ENCODE results near the gene CLEC4M.
"Not testable (repeated sequence)": the region's sequence is repeated elsewhere in the genome, so short reads cannot be mapped to it uniquely, and the experiment has no call there.

CLEC4M gene

DNA sequence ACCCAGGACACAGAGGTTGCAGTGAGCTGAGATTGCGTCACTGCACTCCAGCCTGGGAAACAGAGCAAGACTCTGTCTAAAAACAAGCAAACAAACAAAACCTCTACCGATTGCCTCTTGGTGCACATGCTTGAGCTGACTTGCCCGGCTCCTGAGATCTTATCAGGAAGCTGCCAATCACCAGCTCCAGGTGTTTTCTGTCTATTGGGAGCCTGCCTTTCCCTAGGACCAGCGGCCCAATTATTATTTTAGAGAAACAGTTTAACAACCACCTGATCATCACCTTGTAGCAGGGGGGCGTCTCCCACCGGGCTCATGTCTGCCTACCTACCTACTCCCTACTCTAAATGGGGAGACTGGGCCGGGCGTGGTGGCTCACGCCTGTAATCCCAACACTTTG lies 10.8 kb downstream of the CLEC4M start:
- DNase-seq (ENCODE audit: low spot score) = no peak

DNA sequence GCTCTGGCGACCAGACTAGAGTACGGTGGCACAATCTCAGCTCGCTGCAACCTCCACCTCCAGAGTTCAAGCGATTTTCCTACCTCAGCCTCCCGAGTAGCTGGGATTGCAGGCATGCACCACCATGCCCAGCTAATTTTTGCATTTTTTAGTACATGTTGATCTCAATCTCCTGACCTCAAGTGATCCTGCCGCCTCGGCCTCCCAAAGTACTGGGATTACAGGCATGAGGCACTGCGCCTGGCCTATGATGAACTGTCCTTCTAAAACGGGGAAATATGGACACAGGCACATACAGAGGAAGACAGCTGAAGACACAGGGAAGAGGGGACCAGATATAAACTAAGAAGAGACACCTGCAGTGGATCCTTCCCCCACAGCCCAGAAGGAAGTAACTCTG lies 12.7 kb downstream of the CLEC4M start:
- no peak for DNase-seq (ENCODE audit: low spot score)

DNA sequence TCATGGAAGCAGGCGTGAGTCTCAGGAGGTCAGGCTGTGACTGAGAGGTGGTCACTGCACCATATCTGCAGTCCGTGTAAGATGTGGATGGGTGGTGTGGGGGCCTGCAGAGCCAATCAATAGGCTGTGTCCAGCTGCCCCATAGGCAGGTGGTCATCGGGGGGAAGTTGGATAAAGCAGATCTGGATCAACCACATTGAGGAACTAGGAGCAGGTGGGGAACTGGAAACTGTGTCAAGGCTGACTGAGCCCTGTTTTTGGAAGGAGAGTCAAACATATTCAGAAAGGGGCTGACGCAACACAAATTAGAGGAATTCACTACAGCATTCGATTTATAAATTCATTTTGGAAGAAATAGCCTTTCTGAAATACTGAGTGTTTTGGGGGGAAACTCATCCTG lies 15.0 kb downstream of the CLEC4M start:
- no peak for DNase-seq (ENCODE audit: low spot score)

DNA sequence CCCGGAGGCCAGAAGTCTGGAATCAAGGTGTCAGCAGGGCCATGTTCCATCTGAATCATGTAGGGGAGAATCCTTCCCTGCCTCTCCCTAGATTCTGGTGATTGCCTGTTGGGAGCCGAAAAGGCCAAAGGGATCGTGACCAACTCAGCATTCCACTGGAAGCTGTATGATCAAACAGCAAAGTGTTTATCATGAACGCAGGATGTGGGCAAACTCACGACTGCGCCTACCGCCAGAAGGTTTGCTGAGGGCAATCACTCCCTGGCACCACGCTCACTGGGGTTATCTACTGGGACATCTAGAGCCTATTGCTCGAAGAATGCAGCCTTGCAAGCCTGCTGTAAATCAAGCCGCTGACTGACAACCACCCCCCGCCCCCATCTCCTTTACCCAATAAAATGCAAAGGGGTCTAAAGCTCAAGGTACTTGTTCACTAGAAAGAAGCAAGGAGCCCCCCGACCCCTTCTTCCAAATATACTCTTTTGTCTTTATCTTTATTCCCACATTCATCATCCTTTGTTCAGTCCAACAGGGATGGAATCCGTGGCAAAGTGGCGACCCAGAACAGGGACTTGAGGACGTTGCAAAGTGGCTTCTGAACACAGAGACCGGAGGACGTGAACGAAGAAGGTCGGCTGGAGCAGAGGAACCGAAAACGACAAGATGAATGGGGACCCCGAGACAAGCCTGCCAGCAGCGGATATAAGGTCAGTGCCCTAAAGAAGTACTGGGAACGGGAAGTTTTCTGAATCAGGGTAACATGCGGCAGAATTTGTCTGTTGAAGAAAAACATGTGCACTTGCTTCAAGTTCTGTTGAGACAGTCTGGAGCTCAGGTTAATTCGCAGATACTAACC lies 16.8 kb downstream of the CLEC4M start:
- DNase-seq (ENCODE audit: low spot score) = no peak

DNA sequence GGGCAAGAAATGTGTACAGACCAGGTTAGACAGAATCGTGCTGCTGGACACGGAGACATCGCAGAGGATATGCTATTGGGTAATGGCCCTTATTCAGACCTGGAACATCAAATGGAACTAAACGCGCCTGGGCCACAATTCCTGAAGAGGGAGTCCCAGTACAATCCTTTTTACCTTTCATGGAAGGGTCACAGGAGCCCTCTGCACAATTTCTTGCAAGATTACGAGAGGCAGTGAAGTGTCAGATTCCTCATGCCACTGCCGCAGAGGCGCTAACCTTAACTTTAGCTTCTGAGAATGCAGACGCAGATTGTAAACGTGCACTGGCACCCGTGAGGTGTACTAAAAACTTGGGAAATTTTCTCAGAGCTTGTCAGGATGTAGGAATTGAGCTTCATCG lies 18.1 kb downstream of the CLEC4M start:
- no peak for DNase-seq (ENCODE audit: low spot score)

DNA sequence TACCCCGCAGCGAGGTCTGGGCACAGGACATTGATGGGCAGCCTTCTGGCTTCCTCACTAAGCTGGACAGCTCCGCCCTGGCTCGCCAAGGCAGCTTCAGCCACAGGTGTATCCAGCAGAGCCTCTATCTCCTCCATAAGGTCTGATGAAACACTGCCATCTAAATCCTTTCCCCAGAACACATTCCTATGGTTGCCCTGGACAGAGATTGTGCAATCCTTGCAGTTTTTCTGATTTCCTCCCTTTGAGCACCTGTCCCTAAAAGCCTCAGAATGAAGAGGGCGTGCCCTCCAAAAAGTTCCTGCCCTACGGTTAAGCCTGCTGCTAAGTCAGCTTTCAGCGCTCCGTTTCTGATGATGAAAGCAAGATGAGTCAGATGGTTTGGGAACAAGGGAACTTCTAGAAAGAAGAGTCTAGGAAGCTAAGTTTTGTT lies 21.0 kb downstream of the CLEC4M start:
- DNase-seq (ENCODE audit: low spot score) = no peak

DNA sequence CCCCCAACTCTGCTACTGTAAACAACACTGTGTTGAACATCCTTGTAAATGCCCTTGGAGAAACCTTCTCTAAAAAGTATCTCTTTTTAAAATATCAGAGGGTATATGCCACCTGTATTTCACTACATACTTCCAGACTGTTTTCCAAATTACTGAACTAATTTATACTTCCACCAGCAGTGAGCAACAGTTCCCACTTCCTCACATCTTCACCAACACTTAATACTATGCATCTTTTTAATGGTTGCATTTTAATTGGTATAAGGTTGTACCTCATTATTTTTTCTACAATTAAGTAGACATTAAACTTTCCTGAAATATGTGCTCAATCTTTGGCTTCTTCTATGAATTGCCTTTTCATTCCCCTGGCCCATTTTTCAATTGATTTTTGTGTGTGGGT lies 21.8 kb downstream of the CLEC4M start:
- DNase-seq (ENCODE audit: low spot score) = no peak

DNA sequence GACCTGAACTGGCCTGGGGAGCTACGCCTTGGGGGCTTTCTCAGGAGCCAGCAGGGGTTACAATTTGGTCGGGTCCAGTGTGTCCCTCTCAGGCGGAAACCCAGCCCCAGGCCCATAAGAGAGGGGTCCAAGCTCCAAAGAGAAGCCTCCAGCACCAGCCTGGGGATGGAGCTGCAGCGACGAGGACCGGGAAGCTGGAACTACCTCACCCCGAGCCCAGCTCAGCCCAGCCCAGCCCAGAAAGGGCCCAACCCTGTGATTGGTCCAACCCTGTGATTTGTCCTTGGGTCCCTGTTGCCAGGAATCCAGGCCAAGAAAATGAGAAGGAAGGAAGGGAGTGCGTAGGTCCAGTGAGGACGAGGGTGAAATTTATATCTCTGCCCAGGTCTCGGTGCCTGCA lies 24.1 kb downstream of the CLEC4M start:
- DNase-seq (ENCODE audit: low spot score) = no peak

DNA sequence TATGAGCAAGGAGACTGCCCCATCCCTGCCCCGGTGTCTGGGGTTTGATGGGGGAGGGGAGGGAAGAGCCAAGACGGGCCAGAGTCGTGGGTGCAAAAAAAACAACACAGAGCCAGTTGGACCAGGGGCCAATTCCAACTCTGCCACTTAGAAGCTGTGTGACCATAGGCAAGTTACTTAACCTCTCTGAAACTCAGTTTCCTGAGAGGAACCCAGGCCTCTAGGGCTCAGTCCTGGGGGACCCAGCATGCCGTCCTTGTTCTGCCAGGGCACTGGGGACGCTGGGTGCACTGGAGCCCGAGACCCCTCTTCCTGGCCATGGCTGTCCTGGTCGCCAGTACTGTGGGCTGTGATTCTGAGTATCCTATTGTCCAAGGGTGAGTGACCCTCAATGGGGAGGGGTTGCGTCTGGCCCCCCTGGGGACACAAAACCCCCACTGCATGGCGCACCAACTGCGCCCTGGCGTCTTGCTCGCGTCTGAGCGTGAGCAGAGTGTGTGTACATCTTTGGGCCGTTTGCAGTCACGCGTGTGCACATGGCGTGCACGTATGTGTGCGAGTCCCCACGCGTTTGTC lies 24.6 kb downstream of the CLEC4M start:
- DNase-seq (ENCODE audit: low spot score) = no peak

DNA sequence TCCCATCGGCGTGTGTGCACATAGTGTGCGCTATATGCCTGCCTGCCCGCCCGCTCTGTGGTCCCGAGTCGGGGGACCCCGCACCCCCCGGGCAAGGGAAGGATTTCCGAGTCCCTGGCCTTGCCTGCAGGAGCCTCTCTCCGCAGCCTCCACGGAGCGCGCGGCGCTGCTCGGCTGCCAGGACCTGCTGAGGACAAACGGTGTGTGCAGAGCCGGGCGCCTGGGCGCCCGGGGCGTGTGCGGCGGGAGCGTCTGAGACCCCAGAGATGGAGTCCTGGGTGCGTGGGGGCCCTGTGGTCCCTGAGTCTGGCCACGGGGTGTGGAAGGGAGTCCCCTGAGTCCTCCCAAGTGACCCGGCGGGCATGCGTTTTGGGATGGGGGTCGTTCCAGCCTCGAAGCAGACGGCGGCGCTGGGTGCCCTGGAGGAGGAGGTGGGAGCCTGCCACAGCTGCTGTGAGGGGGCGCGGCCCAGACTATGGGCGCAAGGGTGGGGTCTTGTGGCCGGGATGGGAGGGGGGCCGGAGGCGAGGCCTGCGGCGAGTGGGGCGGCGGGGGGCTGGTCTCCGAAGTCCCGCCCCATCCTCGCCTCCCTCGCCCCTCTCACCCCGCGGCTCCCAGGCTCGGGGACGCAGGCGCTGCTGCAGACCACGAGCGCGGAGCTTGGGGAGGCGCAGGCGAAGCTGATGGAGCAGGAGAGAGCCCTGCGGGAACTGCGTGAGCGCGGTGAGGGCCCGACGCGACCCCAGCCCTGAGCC lies 25.3 kb downstream of the CLEC4M start:
- no peak for DNase-seq (ENCODE audit: low spot score)

DNA sequence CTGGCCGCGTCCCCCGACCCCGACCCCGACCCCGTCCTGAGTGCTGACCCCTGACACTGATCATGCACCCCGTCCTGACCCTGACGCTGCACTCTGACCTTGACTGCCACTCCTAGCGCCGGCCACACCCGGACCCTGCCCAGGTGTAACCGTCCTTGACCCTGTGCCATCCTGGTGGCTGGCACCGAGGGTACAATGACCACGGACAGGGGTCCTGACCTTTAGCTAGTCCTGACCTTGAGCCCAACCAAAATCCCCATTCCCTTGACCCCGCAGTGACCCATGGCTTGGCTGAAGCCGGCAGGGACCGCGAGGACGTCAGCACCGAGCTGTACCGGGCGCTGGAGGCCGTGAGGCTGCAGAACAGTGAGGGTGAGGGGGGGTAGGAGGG lies 25.9 kb downstream of the CLEC4M start:
- no peak for DNase-seq (ENCODE audit: low spot score)

DNA sequence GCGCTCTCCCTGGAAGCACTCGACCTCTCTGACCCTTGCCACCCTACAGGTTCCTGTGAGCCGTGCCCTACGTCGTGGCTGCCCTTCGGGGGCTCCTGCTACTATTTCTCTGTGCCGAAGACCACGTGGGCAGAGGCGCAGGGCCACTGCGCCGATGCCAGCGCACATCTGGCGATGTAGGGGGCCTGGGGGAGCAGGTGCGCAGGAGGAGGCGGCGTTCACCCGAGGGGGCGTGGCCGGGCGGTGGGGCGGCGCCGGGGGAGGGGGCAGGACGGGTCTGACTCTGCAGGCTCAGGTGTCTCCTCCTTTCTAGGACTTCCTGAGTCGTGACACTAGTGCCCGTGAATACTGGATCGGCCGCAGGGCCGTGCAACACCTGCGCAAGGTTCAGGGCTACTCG lies 26.4 kb downstream of the CLEC4M start:
- no peak for DNase-seq (ENCODE audit: low spot score)

DNA sequence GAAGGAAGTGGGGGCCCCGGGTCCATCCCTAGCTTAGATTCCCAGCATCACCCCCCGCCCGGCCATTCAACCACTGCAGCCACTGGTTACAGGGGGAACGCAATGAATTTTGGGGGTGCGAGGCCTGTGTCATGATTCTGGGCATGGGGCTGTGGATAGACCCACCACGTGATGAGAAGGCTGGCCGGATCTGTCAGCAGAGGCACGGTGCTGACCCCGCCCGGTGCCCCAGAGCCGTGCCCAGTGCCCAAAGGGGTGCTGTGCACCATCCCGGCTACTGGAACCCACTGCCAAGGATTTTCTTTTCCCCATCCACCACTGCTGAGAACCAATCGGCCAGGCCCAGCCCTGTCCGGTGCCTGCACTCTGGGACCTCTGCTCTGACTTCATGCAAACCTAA lies 27.4 kb downstream of the CLEC4M start:
- DNase-seq (ENCODE audit: low spot score) = no peak

DNA sequence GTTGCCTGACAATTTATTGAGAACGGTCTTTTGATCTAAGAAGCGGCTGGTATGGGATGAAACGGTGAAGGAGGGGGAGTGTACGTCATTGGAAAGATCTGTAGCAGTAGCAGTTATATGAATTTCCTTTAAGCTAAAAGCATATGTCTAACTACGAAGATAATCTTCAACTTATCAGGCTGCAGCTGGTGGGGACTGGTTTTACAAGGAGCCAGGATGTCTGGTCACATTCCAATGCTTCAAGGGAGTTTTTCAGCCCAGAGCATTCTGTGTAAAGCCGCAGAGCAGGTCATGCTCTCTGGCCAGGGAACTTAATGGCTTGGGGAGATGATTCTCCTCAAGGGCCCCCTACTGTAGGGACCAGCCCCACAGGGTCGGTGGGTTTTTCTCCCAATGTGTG lies 29.2 kb downstream of the CLEC4M start:
- no peak for DNase-seq (ENCODE audit: low spot score)

DNA sequence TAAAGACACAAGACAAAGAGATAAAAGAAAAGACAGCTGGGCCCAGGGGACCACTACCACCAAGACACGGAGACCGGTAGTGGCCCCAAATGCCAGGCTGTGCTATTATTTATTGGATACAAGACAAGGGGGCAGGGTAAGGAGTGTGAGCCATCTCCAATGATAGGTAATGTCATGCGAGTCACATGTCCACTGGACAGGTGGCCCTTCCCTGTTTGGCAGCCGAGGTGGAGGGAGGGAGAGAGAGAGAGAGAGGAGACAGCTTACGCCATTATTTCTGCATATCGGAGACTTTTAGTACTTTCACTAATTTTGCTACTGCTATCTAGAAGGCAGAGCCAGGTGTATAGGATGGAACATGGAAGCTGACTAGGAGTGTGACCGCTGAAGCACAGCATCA lies 29.7 kb downstream of the CLEC4M start:
- not testable (repeated sequence) for DNase-seq (ENCODE audit: low spot score)

DNA sequence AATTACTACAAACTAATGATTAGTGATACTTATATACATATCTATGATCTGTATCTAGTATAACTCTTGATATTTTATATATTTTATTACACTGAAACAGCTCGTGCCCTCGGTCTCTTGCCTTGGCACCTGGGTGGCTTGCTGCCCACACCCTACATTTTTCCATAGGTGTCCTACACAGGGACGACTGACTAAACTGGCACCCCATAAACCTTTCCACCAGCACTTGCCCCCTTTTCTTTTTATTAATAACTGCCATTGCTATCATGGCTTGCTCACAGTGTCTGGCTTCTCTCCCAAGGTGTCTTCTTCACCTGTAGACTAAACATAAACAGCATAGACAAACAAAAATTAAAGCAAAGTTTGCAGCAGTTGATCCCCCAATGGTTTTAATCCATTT lies 30.4 kb downstream of the CLEC4M start:
- no peak for DNase-seq (ENCODE audit: low spot score)

DNA sequence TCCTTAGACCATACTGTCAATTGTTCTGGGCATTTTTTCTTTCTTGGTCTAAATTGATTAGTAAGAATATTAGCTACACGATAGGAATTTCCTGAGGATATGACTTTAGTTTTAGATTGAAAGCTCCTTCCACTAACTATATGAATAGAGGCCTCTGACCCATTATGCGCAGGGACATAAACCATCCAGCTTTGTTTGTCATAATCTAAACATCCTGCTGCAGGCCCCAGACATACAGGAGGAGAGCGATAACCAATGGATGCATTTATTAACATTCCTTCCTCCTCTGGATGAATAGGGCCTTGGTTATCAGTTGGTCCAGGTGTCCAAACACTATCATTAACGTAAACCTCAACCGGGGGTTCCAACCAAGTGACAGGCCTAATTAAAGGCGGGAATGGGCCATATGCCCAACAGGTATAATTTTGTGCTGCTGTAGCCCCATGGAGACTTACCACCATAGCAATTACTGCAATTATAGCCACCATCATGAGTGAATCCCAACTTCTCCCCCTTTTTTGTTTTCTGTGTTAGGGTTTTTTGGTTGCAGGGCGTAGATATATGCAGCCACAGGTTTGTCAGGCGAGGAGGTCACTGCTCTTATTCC lies 32.6 kb downstream of the CLEC4M start:
- DNase-seq (ENCODE audit: low spot score) = no peak

DNA sequence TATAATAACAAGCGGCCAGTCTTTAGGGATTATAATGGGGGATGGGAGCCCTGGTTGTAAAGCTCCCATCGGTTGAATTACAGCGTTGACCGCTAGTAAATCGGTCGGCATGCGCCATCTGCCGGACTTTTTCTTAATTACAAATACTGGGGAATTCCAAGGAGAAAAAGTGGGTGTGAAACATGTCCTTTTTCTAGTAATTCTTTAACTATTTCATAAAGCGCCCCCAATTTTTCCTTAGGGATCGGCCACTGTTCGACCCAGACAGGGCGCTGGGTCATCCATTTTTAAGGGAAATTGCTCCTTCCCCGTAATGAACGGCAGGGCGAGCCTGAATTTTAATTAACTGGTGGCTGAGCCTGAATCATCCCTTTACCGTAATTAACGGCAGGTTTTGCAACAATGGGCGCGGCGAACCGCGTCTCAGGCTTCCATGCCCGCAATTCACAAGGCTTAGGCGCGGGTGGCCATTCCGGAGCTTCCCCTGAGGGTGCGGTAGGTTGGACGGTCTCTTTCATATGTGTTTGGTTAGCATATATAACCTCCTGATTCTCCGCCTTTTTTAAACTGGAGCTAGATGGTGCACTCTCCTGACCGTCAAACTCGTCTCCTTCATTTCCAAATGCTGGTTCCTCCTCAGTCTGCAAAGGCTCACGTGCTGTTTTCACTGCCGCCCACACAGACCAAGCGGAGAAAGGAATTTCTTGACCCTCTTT lies 36.8 kb downstream of the CLEC4M start:
- DNase-seq (ENCODE audit: low spot score) = peak; percentile 53

DNA sequence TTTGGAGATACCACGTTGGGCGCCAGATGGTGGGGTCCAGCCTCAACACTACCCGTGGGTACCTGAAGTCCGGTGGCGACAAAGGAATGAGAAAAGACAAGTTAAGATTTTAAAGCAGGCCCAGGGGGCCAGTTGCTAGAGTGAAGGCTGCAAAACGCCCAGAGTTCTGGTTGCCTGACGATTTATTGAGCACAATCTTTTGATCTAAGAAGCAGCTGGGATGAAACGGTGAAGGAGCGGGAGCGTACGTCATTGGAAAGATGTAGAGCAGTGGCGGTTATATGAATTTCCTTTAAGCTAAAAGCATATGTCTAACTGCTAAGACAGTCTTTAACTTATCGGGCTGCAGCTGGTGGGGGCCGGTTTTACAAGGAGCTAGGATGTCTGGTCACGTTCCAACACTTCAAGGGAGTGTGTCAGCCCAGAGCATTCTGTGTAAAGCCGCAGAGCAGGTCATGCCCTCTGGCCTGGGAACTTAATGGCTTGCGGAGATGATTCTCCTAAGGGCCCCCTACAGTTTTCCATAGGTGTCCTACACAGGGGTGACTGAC lies 38.1 kb downstream of the CLEC4M start:
- no peak for DNase-seq (ENCODE audit: low spot score)

DNA sequence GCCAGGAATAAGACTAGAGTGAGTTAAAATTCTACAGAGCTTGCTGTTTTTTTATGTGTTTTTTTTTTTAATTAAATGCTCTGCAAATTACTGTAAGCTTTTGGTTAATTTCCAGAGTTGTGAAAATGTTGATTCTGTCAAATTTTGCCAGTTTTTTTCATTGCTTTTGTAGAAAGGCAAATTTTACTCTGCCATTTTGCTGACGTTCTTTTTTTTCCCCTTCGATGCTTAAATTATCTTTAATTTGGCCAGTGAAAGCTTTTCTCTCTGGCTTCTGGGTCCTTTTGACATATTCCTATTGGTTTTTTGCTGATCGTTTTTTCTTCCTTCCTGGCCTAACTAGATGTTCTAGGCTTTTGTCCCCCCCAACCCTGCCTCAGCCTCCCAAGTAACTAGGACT lies 43.2 kb downstream of the CLEC4M start:
- DNase-seq (ENCODE audit: low spot score) = no peak

DNA sequence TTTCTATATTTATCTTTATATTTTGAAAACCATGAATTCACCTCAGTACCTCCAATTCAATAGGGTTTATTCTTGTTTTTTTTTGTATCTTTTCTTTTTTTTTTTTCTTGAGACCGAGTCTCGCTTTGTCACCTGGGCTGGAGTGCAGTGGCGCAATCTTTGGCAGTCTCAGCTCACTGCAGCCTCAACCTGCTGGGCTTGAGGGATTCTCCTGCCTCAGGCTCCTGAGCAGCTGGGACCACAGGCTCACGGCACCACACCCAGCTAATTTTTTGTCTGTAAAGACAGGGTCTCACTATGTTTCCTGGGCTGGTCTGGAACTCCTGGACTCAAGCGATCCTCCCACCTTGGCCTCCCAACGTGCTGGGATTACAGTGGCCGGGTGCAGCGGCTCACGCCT lies 43.8 kb downstream of the CLEC4M start:
- DNase-seq (ENCODE audit: low spot score) = no peak

DNA sequence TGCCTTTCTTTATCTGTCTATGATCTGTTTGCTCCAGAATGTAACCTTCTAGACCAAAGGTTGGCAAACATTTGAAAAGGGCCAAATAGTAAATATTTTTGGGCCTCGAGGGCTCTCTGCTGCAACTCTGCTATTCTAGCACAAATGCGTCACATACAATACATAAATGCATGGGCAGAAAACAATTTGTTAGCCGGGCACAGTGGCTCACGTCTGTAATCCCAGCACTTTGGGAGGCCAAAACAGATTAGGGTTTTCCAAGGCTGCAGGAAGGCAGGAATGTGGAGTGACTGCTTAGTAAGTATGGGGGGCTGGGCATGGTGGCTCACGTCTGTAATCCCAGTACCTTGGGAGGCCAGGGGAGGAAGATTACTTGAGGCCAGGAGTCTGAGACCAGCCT lies 45.1 kb downstream of the CLEC4M start:
- no peak for DNase-seq (ENCODE audit: low spot score)
